ENCODE measurements around the gene PEX1. TPM values are rescaled to one million over a fixed set of nuclear protein-coding genes. Genes with fewer than 3 reads are reported as not detected.

The PEX1 gene
- total and polyA plus RNA-seq, 9 of the 15 experiments (the other 6 are each of a cell fraction or from before 2014, with no cell fraction given), result 9.4 to 32.2 (median 19.9) TPM

DNA sequence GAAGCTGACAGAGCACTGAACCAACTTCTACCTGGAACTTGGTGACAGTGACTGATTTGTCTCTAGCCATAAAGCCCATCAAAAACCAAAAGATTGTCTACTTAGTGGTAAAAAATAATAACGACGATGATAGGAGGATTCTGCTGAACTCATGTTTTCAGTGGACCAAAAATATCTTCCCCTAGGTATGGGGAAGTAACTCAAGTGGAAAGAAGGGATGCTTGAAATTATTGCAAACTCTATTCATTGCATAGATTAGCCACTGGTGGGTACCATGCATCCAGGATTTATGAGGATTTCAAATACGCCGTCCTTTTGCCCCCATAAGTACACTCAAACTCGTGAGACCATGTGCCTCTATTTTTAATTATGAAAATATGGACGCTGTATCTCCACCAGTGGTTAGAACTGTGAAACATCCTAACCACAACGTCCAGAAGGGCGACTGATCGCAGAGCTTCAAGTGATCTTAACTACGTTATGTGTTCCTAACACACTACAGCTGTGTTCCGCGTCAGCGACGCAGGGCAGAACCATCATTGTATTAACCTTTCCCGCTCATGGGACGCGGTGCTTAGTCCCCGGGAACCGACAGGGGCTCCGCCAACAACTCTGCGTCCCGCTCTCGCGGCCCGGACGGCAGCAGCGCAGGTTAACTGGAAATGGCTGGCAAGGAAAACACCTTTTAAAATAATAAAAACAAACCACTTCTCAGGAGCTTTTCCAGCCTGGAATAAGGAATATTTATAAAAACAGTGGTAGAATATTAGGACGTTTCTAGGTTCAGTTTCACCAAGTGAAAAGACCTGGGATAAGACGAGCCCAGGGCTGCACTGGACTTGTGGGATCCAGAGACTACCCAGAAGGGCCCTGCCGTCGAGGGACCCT lies 776 bp downstream of the PEX1 start (continued):
- TF ChIP-seq, protein P1, sequence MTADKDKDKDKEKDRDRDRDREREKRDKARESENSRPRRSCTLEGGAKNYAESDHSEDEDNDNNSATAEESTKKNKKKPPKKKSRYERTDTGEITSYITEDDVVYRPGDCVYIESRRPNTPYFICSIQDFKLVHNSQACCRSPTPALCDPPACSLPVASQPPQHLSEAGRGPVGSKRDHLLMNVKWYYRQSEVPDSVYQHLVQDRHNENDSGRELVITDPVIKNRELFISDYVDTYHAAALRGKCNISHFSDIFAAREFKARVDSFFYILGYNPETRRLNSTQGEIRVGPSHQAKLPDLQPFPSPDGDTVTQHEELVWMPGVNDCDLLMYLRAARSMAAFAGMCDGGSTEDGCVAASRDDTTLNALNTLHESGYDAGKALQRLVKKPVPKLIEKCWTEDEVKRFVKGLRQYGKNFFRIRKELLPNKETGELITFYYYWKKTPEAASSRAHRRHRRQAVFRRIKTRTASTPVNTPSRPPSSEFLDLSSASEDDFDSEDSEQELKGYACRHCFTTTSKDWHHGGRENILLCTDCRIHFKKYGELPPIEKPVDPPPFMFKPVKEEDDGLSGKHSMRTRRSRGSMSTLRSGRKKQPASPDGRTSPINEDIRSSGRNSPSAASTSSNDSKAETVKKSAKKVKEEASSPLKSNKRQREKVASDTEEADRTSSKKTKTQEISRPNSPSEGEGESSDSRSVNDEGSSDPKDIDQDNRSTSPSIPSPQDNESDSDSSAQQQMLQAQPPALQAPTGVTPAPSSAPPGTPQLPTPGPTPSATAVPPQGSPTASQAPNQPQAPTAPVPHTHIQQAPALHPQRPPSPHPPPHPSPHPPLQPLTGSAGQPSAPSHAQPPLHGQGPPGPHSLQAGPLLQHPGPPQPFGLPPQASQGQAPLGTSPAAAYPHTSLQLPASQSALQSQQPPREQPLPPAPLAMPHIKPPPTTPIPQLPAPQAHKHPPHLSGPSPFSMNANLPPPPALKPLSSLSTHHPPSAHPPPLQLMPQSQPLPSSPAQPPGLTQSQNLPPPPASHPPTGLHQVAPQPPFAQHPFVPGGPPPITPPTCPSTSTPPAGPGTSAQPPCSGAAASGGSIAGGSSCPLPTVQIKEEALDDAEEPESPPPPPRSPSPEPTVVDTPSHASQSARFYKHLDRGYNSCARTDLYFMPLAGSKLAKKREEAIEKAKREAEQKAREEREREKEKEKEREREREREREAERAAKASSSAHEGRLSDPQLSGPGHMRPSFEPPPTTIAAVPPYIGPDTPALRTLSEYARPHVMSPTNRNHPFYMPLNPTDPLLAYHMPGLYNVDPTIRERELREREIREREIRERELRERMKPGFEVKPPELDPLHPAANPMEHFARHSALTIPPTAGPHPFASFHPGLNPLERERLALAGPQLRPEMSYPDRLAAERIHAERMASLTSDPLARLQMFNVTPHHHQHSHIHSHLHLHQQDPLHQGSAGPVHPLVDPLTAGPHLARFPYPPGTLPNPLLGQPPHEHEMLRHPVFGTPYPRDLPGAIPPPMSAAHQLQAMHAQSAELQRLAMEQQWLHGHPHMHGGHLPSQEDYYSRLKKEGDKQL (CRISPR knock-in tag; IDR thresholded peaks at IDR 0.05; ENCODE audit: borderline replicate concordance), result no peak
- TF ChIP-seq RBM34 (IDR thresholded peaks at IDR 0.05; ENCODE audit: borderline replicate concordance, insufficient read depth, low read length) (no peak), CREB3L1 (IDR thresholded peaks at IDR 0.05; ENCODE audit: borderline replicate concordance, low read depth) (no peak), MGA (IDR thresholded peaks at IDR 0.05) (no peak; the same call in none of the 2 replicates)

Measured in K562 (cell line).